AG04449 (cell line): ENCODE results near the gene CHST13.

Experiments used
- CTCF ChIA-PET: fragments of 350-600 bp; formaldehyde crosslinking; extraction: SDS; loops from one replicate; lab custom pipeline; 2021; ENCODE audit warnings: antibody characterized with exemption; lab: Yijun Ruan, JAX
- POLR2A ChIA-PET: fragments of 400-600, 350-600 bp; formaldehyde crosslinking; extraction: SDS; loops from one replicate; lab custom pipeline; 2020; ENCODE audit warnings: antibody characterized with exemption, inconsistent platforms; lab: Yijun Ruan, JAX
- DNase-seq: peaks from one replicate; pipeline ENCODE4 v3.0.0-alpha.2; 2010; ENCODE audit warnings: low read depth, low spot score
- H3K4me3 ChIP-seq: 2 replicates; pipeline ENCODE4 v1.5.1; 2011; ENCODE audit warnings: low read depth, mild to moderate bottlenecking, control low read depth, low read length
- CTCF ChIP-seq: IDR thresholded peaks from one replicate; pipeline ENCODE4 v1.5.1; 2011; ENCODE audit warnings: mild to moderate bottlenecking, moderate library complexity, low read length, control low read depth, inconsistent platforms; ENCODE audit not compliant: insufficient read depth; ENCODE audit errors: missing control alignments

The CHST13 gene

GRCh38 chr3:126552688-126553283, 28.8 kb downstream of the CHST13 start:
- ChIA-PET POLR2A (no interaction called here), CTCF (no interaction called here)
- no peak overlapping the region for H3K4me3 ChIP-seq
- no peak for DNase-seq
- no peak for TF ChIP-seq CTCF

- no peak for DNase-seq
- ChIA-PET POLR2A (no interaction called here), CTCF (no interaction called here)
- TF ChIP-seq CTCF, result no peak
- H3K4me3 ChIP-seq, result no peak overlapping the region
These were observed 29.5 kb downstream of the CHST13 start for GRCh38 chr3:126553284-126554084.

GRCh38 chr3:126554560-126555525, 30.9 kb downstream of the CHST13 start:
- POLR2A ChIA-PET, result interaction anchor here (0.6 kb wide), 1 partner anchor 1036 kb away, joined by 4 read pairs; no protein-coding TSS in a partner anchor
- no peak for TF ChIP-seq CTCF
- DNase-seq, result no peak
- no peak overlapping the region for H3K4me3 ChIP-seq
- CTCF ChIA-PET, result no interaction called here

GRCh38 chr3:126555795-126556636, 32.1 kb downstream of the CHST13 start:
- no peak overlapping the region for H3K4me3 ChIP-seq
- TF ChIP-seq CTCF, result no peak
- CTCF ChIA-PET, result no interaction called here
- POLR2A ChIA-PET, result interaction anchor here (0.6 kb wide), 1 partner anchor 1035 kb away, joined by 4 read pairs; no protein-coding TSS in a partner anchor
- no peak for DNase-seq

GRCh38 chr3:126556637-126557414, 32.9 kb downstream of the CHST13 start:
- TF ChIP-seq CTCF, result no peak
- CTCF ChIA-PET, result no interaction called here
- DNase-seq, result no peak

More at GRCh38 chr3:126556637-126557414, 32.9 kb downstream of the CHST13 start:
- POLR2A ChIA-PET, result no interaction called here
- H3K4me3 ChIP-seq, result no peak overlapping the region
